GM19328 (cell line): ENCODE results near the gene NIM1K.
"Not testable (repeated sequence)": the region's sequence is repeated elsewhere in the genome, so short reads cannot be mapped to it uniquely, and the experiment has no call there.

Experiments used
- ATAC-seq: cut with Tn5 transposase; IDR thresholded peaks from one replicate; pipeline ENCODE4 v1.9.1; 2021; ENCODE audit warnings: mild to moderate bottlenecking, moderate library complexity; ENCODE audit not compliant: unreplicated experiment

The NIM1K gene

GRCh38 chr5:43312076-43312661, 120.1 kb downstream of the NIM1K start:
- ATAC-seq: no peak

- ATAC-seq: peak; percentile 1
These were observed 120.6 kb downstream of the NIM1K start for GRCh38 chr5:43312699-43313034.

GRCh38 chr5:43313035-43313853, 121.2 kb downstream of the NIM1K start, which contains the start of gene HMGCS1:
Gene HMGCS1 (minus strand): TSS chr5:43313412. CDS start chr5:43298965, 14,447 bp downstream.
- peak; percentile 94 for ATAC-seq

- no peak for ATAC-seq
These were observed 121.9 kb downstream of the NIM1K start for GRCh38 chr5:43313854-43314457.

GRCh38 chr5:43314724-43315123, 122.7 kb downstream of the NIM1K start:
- ATAC-seq: no peak

GRCh38 chr5:43315263-43315662, 123.2 kb downstream of the NIM1K start:
- ATAC-seq: no peak

- ATAC-seq: no peak
These were observed 123.7 kb downstream of the NIM1K start for GRCh38 chr5:43315682-43316081.

- ATAC-seq: no peak
These were observed 124.4 kb downstream of the NIM1K start for GRCh38 chr5:43316421-43316820.

- ATAC-seq: no peak
These were observed 128.8 kb downstream of the NIM1K start for GRCh38 chr5:43320846-43321245.

- not testable (repeated sequence) for ATAC-seq
These were observed 131.5 kb downstream of the NIM1K start for GRCh38 chr5:43323488-43323887.

- ATAC-seq: not testable (repeated sequence)
These were observed 133.6 kb downstream of the NIM1K start for GRCh38 chr5:43325624-43326023.
